KOPT-K1 (cell line): ENCODE data around the gene EML6.

ENCODE experiments used
- H3K27ac ChIP-seq: fragments of 200-600 bp; sonication (generic); 2 replicates; pipeline ENCODE4 v1.5.1; 2016; ENCODE audit warnings: antibody characterized with exemption, mild to moderate bottlenecking, low read depth, low read length; ENCODE audit not compliant: poor library complexity, severe bottlenecking
- H3K36me3 ChIP-seq: fragments of 200-600 bp; sonication (generic); 2 replicates; pipeline ENCODE4 v1.5.1; 2017; ENCODE audit warnings: antibody characterized with exemption, mild to moderate bottlenecking, low read length, moderate library complexity; ENCODE audit not compliant: insufficient read depth
- H3K9me3 ChIP-seq: fragments of 200-600 bp; sonication (generic); 2 replicates; pipeline ENCODE4 v1.5.1; 2017; ENCODE audit warnings: antibody characterized with exemption, low read length, mild to moderate bottlenecking; ENCODE audit not compliant: insufficient read depth, poor library complexity, severe bottlenecking

Gene EML6

DNA sequence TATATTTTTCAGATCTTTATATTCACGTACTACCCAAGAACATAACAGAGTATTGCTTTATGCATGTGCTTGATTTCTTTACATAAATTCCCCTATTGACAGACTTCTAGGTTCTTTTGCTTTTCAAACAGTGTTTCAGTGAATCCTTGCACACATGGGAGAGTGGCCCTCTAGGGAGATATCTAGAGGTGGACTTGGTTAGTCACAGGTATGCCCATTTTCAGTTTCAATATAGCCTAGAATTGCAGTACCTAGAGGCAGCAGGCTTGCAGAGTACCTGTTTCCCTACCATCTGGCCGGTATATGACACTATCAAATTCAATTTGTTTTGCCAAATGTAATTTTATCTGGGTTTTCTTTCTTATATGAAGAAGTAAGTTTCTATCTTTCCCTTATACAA is 36.8 kb downstream of the EML6 start:
- Histone ChIP-seq H3K9me3 (no peaks in the 10 kb centered on the region), H3K27ac (no peak overlapping the region), H3K36me3 (no peaks in the 10 kb centered on the region)

DNA sequence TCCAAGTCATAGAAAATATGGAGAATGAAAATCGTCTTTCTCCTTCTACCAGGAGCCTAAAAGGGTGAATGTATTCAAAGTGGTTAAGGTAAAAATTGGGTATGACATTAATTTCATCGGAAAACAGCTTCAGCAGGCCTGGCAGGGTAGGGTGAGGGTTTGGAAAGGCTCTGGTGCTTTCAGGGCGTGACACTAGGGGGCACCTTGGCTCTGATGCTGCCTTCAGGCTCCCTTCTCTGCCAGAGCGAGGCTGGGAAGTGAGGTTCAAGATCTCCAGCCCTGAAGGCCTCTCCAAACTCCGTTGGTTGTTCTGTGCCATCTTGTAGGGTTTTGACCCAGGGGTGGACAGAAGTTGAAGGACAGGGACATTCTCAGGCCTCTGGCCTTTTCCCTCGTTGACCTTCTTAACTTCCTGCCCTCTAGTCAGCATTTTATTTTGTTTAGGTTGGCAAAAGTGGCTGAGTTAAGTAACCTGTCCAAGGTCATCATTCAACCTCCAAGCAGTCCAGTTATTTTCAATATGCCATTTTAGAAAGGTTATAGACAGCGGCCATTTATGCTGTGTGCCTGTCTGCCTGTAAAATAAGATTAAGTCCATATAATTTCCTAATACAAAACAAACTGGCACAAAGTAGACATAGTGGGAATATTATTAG is 40.3 kb downstream of the EML6 start:
- no peaks in the 10 kb centered on the region for H3K9me3 ChIP-seq
- no peaks in the 10 kb centered on the region for H3K36me3 ChIP-seq
- H3K27ac ChIP-seq = no peak overlapping the region

GRCh38 chr2:54767921-54768320 is 44.5 kb downstream of the EML6 start:
- Histone ChIP-seq H3K27ac (no peak overlapping the region), H3K36me3 (no peaks in the 10 kb centered on the region)

GRCh38 chr2:54768772-54769428 is 45.4 kb downstream of the EML6 start:
- no peaks in the 10 kb centered on the region for H3K9me3 ChIP-seq
- no peak overlapping the region for H3K27ac ChIP-seq
- no peaks in the 10 kb centered on the region for H3K36me3 ChIP-seq

More at GRCh38 chr2:54767921-54768320, 44.5 kb downstream of the EML6 start:
- H3K9me3 ChIP-seq = no peaks in the 10 kb centered on the region

- Histone ChIP-seq H3K27ac (no peak overlapping the region), H3K36me3 (no peaks in the 10 kb centered on the region), H3K9me3 (peaks cover 6% of the 10 kb centered on the region)
Measured at GRCh38 chr2:54770211-54770610, 46.7 kb downstream of the EML6 start.

DNA sequence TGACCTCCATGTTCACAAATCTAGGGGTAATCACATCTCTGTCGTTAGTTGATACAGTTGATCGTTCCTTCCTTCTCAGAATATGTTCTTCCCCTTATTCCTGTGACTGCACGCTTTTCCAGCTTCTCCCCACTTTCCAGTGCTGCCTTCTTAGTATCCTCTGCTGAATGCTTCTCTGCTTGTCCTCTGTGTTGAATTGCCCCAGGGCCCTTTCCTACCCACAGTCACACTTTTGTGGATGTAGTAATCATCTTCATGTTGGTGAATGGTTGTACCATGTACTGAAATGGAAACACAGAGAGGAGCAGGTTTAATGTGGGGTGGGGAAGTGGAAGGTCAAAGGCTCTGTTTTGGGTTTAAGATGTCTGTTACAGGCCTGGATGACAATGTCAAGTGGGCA is 47.2 kb downstream of the EML6 start:
- Histone ChIP-seq H3K27ac (no peak overlapping the region), H3K36me3 (no peaks in the 10 kb centered on the region), H3K9me3 (peaks cover 11% of the 10 kb centered on the region)

DNA sequence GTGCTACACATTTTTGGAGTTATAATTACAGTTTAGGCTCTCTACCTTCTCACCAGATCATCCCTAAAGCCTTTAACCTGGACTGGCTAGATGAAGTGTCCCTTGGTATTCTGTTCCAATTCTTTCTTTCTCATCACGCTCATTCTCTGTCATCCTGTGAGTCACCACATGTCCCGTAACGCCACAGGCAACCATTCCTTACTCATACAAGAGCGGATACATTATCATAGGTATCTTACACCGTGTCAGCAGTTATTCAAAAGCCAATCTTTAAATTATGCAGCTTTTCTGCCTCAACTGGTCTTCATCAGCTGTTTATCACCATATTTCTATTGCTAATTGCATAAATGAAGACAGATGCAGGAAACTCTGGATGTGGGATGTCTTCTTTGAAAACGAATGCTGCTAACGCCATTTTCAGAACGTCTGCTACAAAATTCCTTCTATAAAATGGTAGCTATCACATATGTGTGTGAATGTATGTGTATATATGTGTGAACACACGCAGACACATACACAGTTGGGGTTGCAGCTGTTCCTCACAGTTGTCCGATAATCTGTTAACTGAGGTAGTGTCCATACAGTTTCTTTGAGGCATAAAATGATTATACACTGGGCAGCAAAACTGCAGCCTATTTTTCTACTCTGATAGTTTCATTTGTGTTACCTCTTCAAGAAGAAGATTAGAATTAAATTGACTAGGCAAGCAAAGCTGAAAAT is 47.9 kb downstream of the EML6 start:
- Histone ChIP-seq H3K36me3 (no peaks in the 10 kb centered on the region), H3K9me3 (peaks cover 17% of the 10 kb centered on the region), H3K27ac (no peak overlapping the region)

- no peaks in the 10 kb centered on the region for H3K36me3 ChIP-seq
- peaks cover 25% of the 10 kb centered on the region for H3K9me3 ChIP-seq
- no peak overlapping the region for H3K27ac ChIP-seq
Measured at GRCh38 chr2:54772110-54772509, 48.6 kb downstream of the EML6 start.

GRCh38 chr2:54772531-54772930 is 49.1 kb downstream of the EML6 start:
- H3K27ac ChIP-seq = no peak overlapping the region
- H3K9me3 ChIP-seq = peaks cover 26% of the 10 kb centered on the region
- no peaks in the 10 kb centered on the region for H3K36me3 ChIP-seq

- H3K36me3 ChIP-seq = no peaks in the 10 kb centered on the region
- peaks cover 26% of the 10 kb centered on the region for H3K9me3 ChIP-seq
- H3K27ac ChIP-seq = no peak overlapping the region
Measured at GRCh38 chr2:54773233-54773632, 49.8 kb downstream of the EML6 start.

- no peaks in the 10 kb centered on the region for H3K36me3 ChIP-seq
- no peak overlapping the region for H3K27ac ChIP-seq
- peaks cover 26% of the 10 kb centered on the region for H3K9me3 ChIP-seq
Measured at GRCh38 chr2:54773838-54774237, 50.4 kb downstream of the EML6 start.

- no peaks in the 10 kb centered on the region for H3K36me3 ChIP-seq
- no peak overlapping the region for H3K27ac ChIP-seq
Measured at GRCh38 chr2:54775710-54776109, 52.2 kb downstream of the EML6 start.

GRCh38 chr2:54776494-54776893 is 53.0 kb downstream of the EML6 start:
- Histone ChIP-seq H3K9me3 (peaks cover 26% of the 10 kb centered on the region), H3K36me3 (no peaks in the 10 kb centered on the region), H3K27ac (no peak overlapping the region)

More at GRCh38 chr2:54775710-54776109, 52.2 kb downstream of the EML6 start:
- peaks cover 26% of the 10 kb centered on the region for H3K9me3 ChIP-seq

GRCh38 chr2:54783349-54783748 is 59.9 kb downstream of the EML6 start:
- Histone ChIP-seq H3K9me3 (no peaks in the 10 kb centered on the region), H3K36me3 (no peaks in the 10 kb centered on the region), H3K27ac (no peak overlapping the region)

DNA sequence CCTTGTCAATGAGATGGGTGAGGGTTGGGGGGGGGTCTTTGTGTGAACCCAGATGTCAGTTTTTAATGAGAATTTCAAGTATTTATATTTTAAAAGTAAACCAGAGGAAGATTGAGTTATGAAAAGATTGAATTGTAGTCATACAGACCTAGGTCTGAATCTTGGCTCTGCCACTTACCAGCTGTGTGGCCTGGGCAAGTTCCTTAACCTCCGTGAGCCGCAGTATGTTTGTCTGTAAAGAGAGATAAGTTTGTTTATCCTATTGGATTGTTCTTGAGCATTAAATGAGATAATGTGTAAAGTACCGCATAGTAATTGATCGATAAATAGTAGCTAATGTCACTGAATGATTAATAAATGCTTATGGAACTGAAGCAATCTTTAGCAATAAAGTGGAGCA is 63.8 kb downstream of the EML6 start:
- no peaks in the 10 kb centered on the region for H3K36me3 ChIP-seq
- no peaks in the 10 kb centered on the region for H3K9me3 ChIP-seq
- no peak overlapping the region for H3K27ac ChIP-seq
